ENCODE data around the gene CBX5. TPM values are rescaled to one million over a fixed set of nuclear protein-coding genes. Genes with fewer than 3 reads are reported as not detected.

The CBX5 gene
- total RNA-seq, 4 donors from 2014 or later: 23.7 to 45.7 (median 33.6) TPM

GRCh38 chr12:54193434-54193833 is 86.5 kb downstream of the CBX5 start:
- Histone ChIP-seq H3K4me1 (peaks cover 36% of the 10 kb centered on the region), H3K27me3 (peaks cover 2% of the 10 kb centered on the region), H3K27ac (no peak overlapping the region), H3K4me3 (no peak overlapping the region), H3K9me3 (no peaks in the 10 kb centered on the region), H3K36me3 (no peaks in the 10 kb centered on the region)
- DNase-seq (ENCODE audit: low spot score in 2 of 2): no peak
- TF ChIP-seq POLR2AphosphoS5 (IDR thresholded peaks at IDR 0.05) (no peak), CTCF (IDR thresholded peaks at IDR 0.05) (no peak), POLR2A (IDR thresholded peaks at IDR 0.05) (no peak), EP300 (IDR thresholded peaks at IDR 0.05) (no peak)
- 89% methylated on average over 7 of the region's 7 CpGs for WGBS

- H3K4me1 ChIP-seq: peaks cover 41% of the 10 kb centered on the region
- no peaks in the 10 kb centered on the region for H3K36me3 ChIP-seq
- peak; percentile 84 to 91 for DNase-seq (ENCODE audit: low spot score in 2 of 2)
- WGBS: 0% methylated on average over 14 of the region's 14 CpGs
- H3K27ac ChIP-seq: no peak overlapping the region
- peaks cover 2% of the 10 kb centered on the region for H3K27me3 ChIP-seq
- H3K4me3 ChIP-seq: no peak overlapping the region
- TF ChIP-seq CTCF (IDR thresholded peaks at IDR 0.05) (peak; percentile 75 to 84), EP300 (IDR thresholded peaks at IDR 0.05) (no peak), POLR2A (IDR thresholded peaks at IDR 0.05) (no peak)
- H3K9me3 ChIP-seq: no peaks in the 10 kb centered on the region
These were observed 88.3 kb downstream of the CBX5 start for GRCh38 chr12:54191550-54192022.

DNA sequence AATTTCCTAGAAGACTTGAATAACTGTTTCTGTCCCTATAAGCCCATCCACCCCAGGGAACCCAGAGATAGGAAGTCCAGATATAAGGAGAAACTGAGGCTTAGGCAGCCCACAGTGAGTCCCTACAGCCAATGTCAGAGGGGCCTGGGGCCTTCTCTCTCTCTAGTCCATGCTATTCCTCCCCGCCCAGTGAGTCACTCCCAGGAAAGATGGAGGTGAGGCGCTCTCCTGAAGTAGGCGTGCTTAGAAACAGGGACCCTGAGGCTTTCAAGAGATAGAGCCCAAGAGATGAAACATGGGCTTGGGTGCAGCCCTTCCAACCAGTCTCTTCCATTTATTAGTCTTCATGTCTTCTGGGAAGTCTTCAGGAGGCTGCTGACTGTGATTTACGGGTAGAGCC is 88.8 kb downstream of the CBX5 start:
- H3K4me1 ChIP-seq: peaks cover 36% of the 10 kb centered on the region
- no peak for DNase-seq (ENCODE audit: low spot score in 2 of 2)
- no peak overlapping the region for H3K4me3 ChIP-seq
- 29% methylated on average over 4 of the region's 4 CpGs for WGBS
- no peak for TF ChIP-seq POLR2A (IDR thresholded peaks at IDR 0.05)
- TF ChIP-seq POLR2AphosphoS5 (IDR thresholded peaks at IDR 0.05): no peak
- no peak for TF ChIP-seq CTCF (IDR thresholded peaks at IDR 0.05)
- no peak for TF ChIP-seq EP300 (IDR thresholded peaks at IDR 0.05)
- H3K9me3 ChIP-seq: no peaks in the 10 kb centered on the region
- H3K27me3 ChIP-seq: peaks cover 2% of the 10 kb centered on the region
- no peak overlapping the region for H3K27ac ChIP-seq
- H3K36me3 ChIP-seq: no peaks in the 10 kb centered on the region

DNA sequence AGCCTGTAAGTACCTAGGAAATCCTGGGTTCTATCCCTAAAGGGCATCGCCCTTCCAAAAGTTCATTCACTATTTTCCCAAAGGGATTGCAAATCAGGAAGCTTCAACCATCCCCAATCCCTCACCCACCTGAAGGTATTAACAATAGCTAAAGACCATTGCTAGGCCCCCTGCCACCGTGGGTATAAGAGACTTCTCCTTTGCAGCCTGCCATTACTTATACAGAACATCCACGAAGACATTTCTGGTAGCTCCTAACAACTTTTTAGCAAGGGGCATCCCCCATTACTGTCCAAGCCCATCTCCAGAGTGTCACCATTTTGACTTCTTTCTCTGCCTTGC is 90.8 kb downstream of the CBX5 start:
- Histone ChIP-seq H3K27me3 (no peaks in the 10 kb centered on the region), H3K9me3 (no peaks in the 10 kb centered on the region), H3K4me3 (peak overlapping the region; percentile 82), H3K27ac (no peak overlapping the region), H3K36me3 (no peaks in the 10 kb centered on the region), H3K4me1 (peaks cover 36% of the 10 kb centered on the region)
- TF ChIP-seq CTCF (IDR thresholded peaks at IDR 0.05): no peak
- TF ChIP-seq POLR2A (IDR thresholded peaks at IDR 0.05): no peak
- no peak for TF ChIP-seq EP300 (IDR thresholded peaks at IDR 0.05)
- TF ChIP-seq POLR2AphosphoS5 (IDR thresholded peaks at IDR 0.05): no peak
- DNase-seq (ENCODE audit: low spot score in 2 of 2): no peak
- 23% methylated on average over 3 of the region's 3 CpGs for WGBS

- no peaks in the 10 kb centered on the region for H3K27me3 ChIP-seq
- WGBS: 97% methylated on average over 3 of the region's 3 CpGs
- H3K4me3 ChIP-seq: no peak overlapping the region
- peaks cover 15% of the 10 kb centered on the region for H3K36me3 ChIP-seq
- peak overlapping the region; percentile 8 for H3K27ac ChIP-seq
- H3K4me1 ChIP-seq: peaks cover 36% of the 10 kb centered on the region
- DNase-seq (ENCODE audit: low spot score in 2 of 2): no peak
- TF ChIP-seq EP300 (IDR thresholded peaks at IDR 0.05) (no peak), POLR2A (IDR thresholded peaks at IDR 0.05) (no peak), POLR2AphosphoS5 (IDR thresholded peaks at IDR 0.05) (no peak), CTCF (IDR thresholded peaks at IDR 0.05) (no peak)
- H3K9me3 ChIP-seq: no peaks in the 10 kb centered on the region
These were observed 92.8 kb downstream of the CBX5 start for GRCh38 chr12:54187075-54187474.
